PC-9 (cell line): Measurements from ENCODE around the gene MAP2K1. TPM values are rescaled to one million over a fixed set of nuclear protein-coding genes. Genes with fewer than 3 reads are reported as not detected.
A peak's percentile ranks its signal among the peaks of the same experiment; 100 is the strongest.
"Not testable (repeated sequence)": the region's sequence is repeated elsewhere in the genome, so short reads cannot be mapped to it uniquely, and the experiment has no call there.

ENCODE experiments used
- BruUV-seq: library from RNA; stranded (reverse); fragments of 400-500 nt; replicated peaks from 2 replicates; lab custom pipeline; 2021; lab: Mats Ljungman, UMichigan
- CTCF ChIA-PET: fragments of 300-600 bp; sonication (Branson Sonifier 250); formaldehyde crosslinking; loops from one replicate; lab custom pipeline; 2022; ENCODE audit warnings: antibody characterized with exemption; lab: Charles Lee
- POLR2A ChIA-PET: fragments of 300-600 bp; sonication (Branson Sonifier 250); formaldehyde crosslinking; loops from one replicate; lab custom pipeline; 2022; ENCODE audit warnings: antibody characterized with exemption; ENCODE audit not compliant: unreplicated experiment; lab: Charles Lee
- DNase-seq, 2 experiments: peaks; one replicate each; pipeline versions ENCODE4 v3.0.0 to v3.0.0-alpha.2; 2015 to 2022; ENCODE audit warnings: mixed read lengths in 1 of 2
- H2AFZ ChIP-seq: fragments of 200-600 bp; sonication (generic); 2 replicates; pipeline ENCODE4 v1.8.1; 2017; ENCODE audit warnings: antibody characterized with exemption
- H3F3A ChIP-seq: fragments of 200-600 bp; sonication (generic); 2 replicates; pipeline ENCODE4 v1.8.1; 2017; ENCODE audit warnings: antibody characterized with exemption, mild to moderate bottlenecking, low read depth; ENCODE audit not compliant: insufficient read depth
- H3K27ac ChIP-seq: fragments of 200-600 bp; sonication (generic); 2 replicates; pipeline ENCODE4 v1.6.1; 2016; ENCODE audit warnings: mixed run types
- H3K27me3 ChIP-seq: fragments of 200-600 bp; sonication (generic); 2 replicates; pipeline ENCODE4 v1.6.1; 2016; ENCODE audit warnings: low read depth, mixed run types; ENCODE audit not compliant: insufficient read depth
- H3K36me3 ChIP-seq: fragments of 200-600 bp; sonication (generic); 2 replicates; pipeline ENCODE4 v1.6.1; 2016; ENCODE audit warnings: low read depth, mixed run types
- H3K4me1 ChIP-seq: fragments of 200-600 bp; sonication (generic); replicated peaks from 2 replicates; pipeline ENCODE4 v1.6.1; 2016; ENCODE audit warnings: mixed run types; ENCODE audit not compliant: insufficient read depth
- H3K4me2 ChIP-seq: fragments of 200-600 bp; sonication (generic); 2 replicates; pipeline ENCODE4 v1.6.1; 2017; ENCODE audit warnings: mixed run types
- H3K4me3 ChIP-seq: fragments of 200-600 bp; sonication (generic); 2 replicates; pipeline ENCODE4 v1.6.1; 2016; ENCODE audit warnings: mixed run types
- H3K79me2 ChIP-seq: fragments of 200-600 bp; sonication (generic); 2 replicates; pipeline ENCODE4 v1.6.1; 2017; ENCODE audit warnings: low read depth, mixed run types
- H3K9me2 ChIP-seq: fragments of 200-600 bp; sonication (generic); 2 replicates; pipeline ENCODE4 v1.8.1; 2017; ENCODE audit warnings: mild to moderate bottlenecking; ENCODE audit not compliant: insufficient read depth
- H3K9me3 ChIP-seq: fragments of 200-600 bp; sonication (generic); 2 replicates; pipeline ENCODE4 v1.8.1; 2016; ENCODE audit warnings: low read depth; ENCODE audit not compliant: insufficient read depth
- H4K20me1 ChIP-seq: fragments of 200-600 bp; sonication (generic); 2 replicates; pipeline ENCODE4 v1.8.1; 2017; ENCODE audit not compliant: insufficient read depth
- CTCF ChIP-seq: fragments of 200-600 bp; sonication (generic); conservative IDR thresholded peaks from 2 replicates; pipeline ENCODE4 v1.6.1; 2017; ENCODE audit warnings: mixed run types, antibody characterized with exemption, mild to moderate bottlenecking, moderate library complexity
- EZH2 ChIP-seq: fragments of 200-600 bp; sonication (generic); IDR thresholded peaks from 2 replicates; pipeline ENCODE4 v1.8.0; 2017; ENCODE audit warnings: antibody characterized with exemption, low read depth
- intact Hi-C: fragments of 100-400 bp; cut with micrococcal nuclease; formaldehyde crosslinking; loops from one replicate; pipeline ENCODE4 v1.10.0; 2022; ENCODE audit not compliant: unreplicated experiment
- total RNA-seq: library from RNA; stranded (reverse); gene quantifications from 2 replicates; pipeline ENCODE4 v1.2.3, GENCODE V29; 2021

The MAP2K1 gene
- total RNA-seq, 1 experiment from 2014 or later = 78.6 TPM

- H3K4me1 ChIP-seq = peaks cover 19% of the 10 kb centered on the region
- no peaks in the 10 kb centered on the region for H4K20me1 ChIP-seq
- no peak overlapping the region for H3K4me3 ChIP-seq
- no peak for DNase-seq
- H3K9me3 ChIP-seq = no peaks in the 10 kb centered on the region
- POLR2A ChIA-PET = no interaction called here
- BruUV-seq = no TSS peak
- H3K27ac ChIP-seq = no peak overlapping the region
- no peak overlapping the region for H2AFZ ChIP-seq
- peaks cover 3% of the 10 kb centered on the region; the same call in 1 of the 2 replicates for H3K36me3 ChIP-seq
- H3K9me2 ChIP-seq = no peaks in the 10 kb centered on the region
- intact Hi-C loops = no loop called here
- peak overlapping the region; percentile 85; the same call in 1 of the 2 replicates for H3K4me2 ChIP-seq
- TF ChIP-seq CTCF (no peak), EZH2 (no peak)
- CTCF ChIA-PET = no interaction called here
- peaks cover 72% of the 10 kb centered on the region for H3K79me2 ChIP-seq
- H3F3A ChIP-seq = peaks cover 10% of the 10 kb centered on the region; the same call in 1 of the 2 replicates
- H3K27me3 ChIP-seq = no peaks in the 10 kb centered on the region
Measured at GRCh38 chr15:66389098-66389858, 2.6 kb downstream of the MAP2K1 start.

- Histone ChIP-seq H3K9me2 (no peaks in the 10 kb centered on the region), H3K4me3 (no peak overlapping the region), H3K4me2 (peak overlapping the region; percentile 23), H3K27me3 (no peaks in the 10 kb centered on the region), H3K79me2 (peaks cover 78% of the 10 kb centered on the region), H4K20me1 (no peaks in the 10 kb centered on the region), H3K4me1 (peaks cover 19% of the 10 kb centered on the region), H2AFZ (no peak overlapping the region), H3K9me3 (no peaks in the 10 kb centered on the region), H3K27ac (0 out of 2 replicates have a peak overlapping the region, but pooled peaks have one; percentile 6), H3K36me3 (peaks cover 3% of the 10 kb centered on the region; the same call in 1 of the 2 replicates), H3F3A (peaks cover 10% of the 10 kb centered on the region; the same call in 1 of the 2 replicates)
- peak in 1 of 2 experiments; percentile 41 for DNase-seq
- ChIA-PET POLR2A (interaction anchor here (0.7 kb wide), 1 partner anchor 24 kb away, joined by 12 read pairs; no protein-coding TSS in a partner anchor), CTCF (no interaction called here)
- BruUV-seq = no TSS peak
- TF ChIP-seq CTCF (no peak), EZH2 (no peak)
- intact Hi-C loops = no loop called here
Measured at GRCh38 chr15:66389859-66390381, 3.2 kb downstream of the MAP2K1 start.

GRCh38 chr15:66390678-66391077 is 4.0 kb downstream of the MAP2K1 start:
- BruUV-seq = no TSS peak
- Histone ChIP-seq H3F3A (peaks cover 10% of the 10 kb centered on the region; the same call in 1 of the 2 replicates), H3K4me1 (peaks cover 19% of the 10 kb centered on the region), H3K27me3 (no peaks in the 10 kb centered on the region), H4K20me1 (no peaks in the 10 kb centered on the region), H2AFZ (no peak overlapping the region), H3K4me3 (no peak overlapping the region), H3K9me2 (no peaks in the 10 kb centered on the region), H3K27ac (0 out of 2 replicates have a peak overlapping the region, but pooled peaks have one; percentile 6), H3K36me3 (peaks cover 3% of the 10 kb centered on the region; the same call in 1 of the 2 replicates), H3K79me2 (peaks cover 86% of the 10 kb centered on the region), H3K4me2 (no peak overlapping the region), H3K9me3 (no peaks in the 10 kb centered on the region)
- CTCF ChIA-PET = interaction anchor here (0.6 kb wide), 1 partner anchor 139 kb away, joined by 3 read pairs; no protein-coding TSS in a partner anchor
- DNase-seq = no peak
- no peak for TF ChIP-seq EZH2
- no peak for TF ChIP-seq CTCF
- intact Hi-C loops = no loop called here
- POLR2A ChIA-PET = interaction anchor here (0.7 kb wide), 1 partner anchor 23 kb away, joined by 12 read pairs; no protein-coding TSS in a partner anchor

- H3K4me2 ChIP-seq, H4K20me1 ChIP-seq, CTCF ChIA-PET, H2AFZ ChIP-seq, H3K9me3 ChIP-seq, H3K27ac ChIP-seq, H3K27me3 ChIP-seq, BruUV-seq, POLR2A ChIA-PET, H3F3A ChIP-seq, H3K4me3 ChIP-seq, H3K9me2 ChIP-seq, DNase-seq, intact Hi-C loops, H3K36me3 ChIP-seq: not testable (repeated sequence)
- H3K4me1 ChIP-seq = peaks cover 19% of the 10 kb centered on the region
- H3K79me2 ChIP-seq = peaks cover 92% of the 10 kb centered on the region
Measured at GRCh38 chr15:66393037-66393436, 6.3 kb downstream of the MAP2K1 start.
